Activated CD8-positive, alpha-beta T cell treated with anti-CD3 and anti-CD28 coated beads for 36 hours (primary cell): ENCODE results near the gene DMRTC2. TPM values are rescaled to one million over a fixed set of nuclear protein-coding genes. Genes with fewer than 3 reads are reported as not detected.

Source experiments
- ATAC-seq: fragments of 200-7000 bp; cut with Tn5 transposase; one replicate; pipeline ENCODE4 v1.10.0; 2021; ENCODE audit warnings: mild to moderate bottlenecking, moderate library complexity
- CTCF ChIA-PET: fragments of 350-600 bp; sonication (Branson Sonifier 250); formaldehyde crosslinking; loops from one replicate; lab custom pipeline; 2021; ENCODE audit warnings: antibody characterized with exemption; lab: Charles Lee
- POLR2A ChIA-PET: fragments of 350-600 bp; sonication (Branson Sonifier 250); formaldehyde crosslinking; loops from one replicate; lab custom pipeline; 2021; ENCODE audit warnings: antibody characterized with exemption; lab: Charles Lee
- DNase-seq: peaks from one replicate; pipeline ENCODE4 v3.0.0-alpha.2; 2020
- H3K27ac Mint-ChIP-seq: one replicate; pipeline ENCODE4 v1.8.0; 2021; ENCODE audit warnings: mild to moderate bottlenecking, mixed read lengths
- H3K27me3 Mint-ChIP-seq: one replicate; pipeline ENCODE4 v1.8.0; 2021; ENCODE audit warnings: mixed read lengths
- H3K36me3 Mint-ChIP-seq: one replicate; pipeline ENCODE4 v1.8.0; 2021; ENCODE audit warnings: low read depth, mixed read lengths
- H3K4me1 Mint-ChIP-seq: one replicate; pipeline ENCODE4 v1.8.0; 2021; ENCODE audit warnings: low read depth, mixed read lengths
- H3K4me3 Mint-ChIP-seq: one replicate; pipeline ENCODE4 v1.8.0; 2021; ENCODE audit warnings: mild to moderate bottlenecking, moderate library complexity, mixed read lengths
- H3K9me3 Mint-ChIP-seq: one replicate; pipeline ENCODE4 v1.8.0; 2021; ENCODE audit warnings: mixed read lengths
- CTCF ChIP-seq: fragments of 200-600 bp; IDR thresholded peaks from one replicate; pipeline ENCODE4 v1.8.0; 2022; ENCODE audit warnings: antibody characterized with exemption, mild to moderate bottlenecking
- intact Hi-C: fragments of 100-400 bp; cut with micrococcal nuclease; formaldehyde crosslinking; loops from one replicate; pipeline ENCODE4 v1.10.0; 2022
- total RNA-seq, 2 experiments: library from RNA; stranded (reverse); gene quantifications; one replicate each; pipeline ENCODE4 v1.2.3, GENCODE V29; 2021

DMRTC2 gene
- total RNA-seq, 2 experiments from 2014 or later, result not detected

GRCh38 chr19:41853344-41853743, 8.5 kb downstream of the DMRTC2 start:
- Mint-ChIP-seq H3K36me3 (no peaks in the 10 kb centered on the region), H3K4me1 (no peaks in the 10 kb centered on the region), H3K9me3 (no peaks in the 10 kb centered on the region), H3K4me3 (no peak overlapping the region), H3K27ac (no peak overlapping the region), H3K27me3 (no peaks in the 10 kb centered on the region)
- intact Hi-C loops, result no loop called here
- ChIA-PET CTCF (interaction anchor here (1.1 to 3.7 kb wide), 5 partner anchors 16 to 60 kb away, joined by 5 to 10 read pairs (median 6); no protein-coding TSS in a partner anchor), POLR2A (no interaction called here)
- ATAC-seq, result no peak
- no peak for DNase-seq
- no peak for TF ChIP-seq CTCF

GRCh38 chr19:41853768-41854167, 8.9 kb downstream of the DMRTC2 start:
- no peaks in the 10 kb centered on the region for H3K9me3 Mint-ChIP-seq
- TF ChIP-seq CTCF, result no peak
- DNase-seq (no peak), ATAC-seq (no peak)
- H3K36me3 Mint-ChIP-seq, result no peaks in the 10 kb centered on the region
- no peaks in the 10 kb centered on the region for H3K27me3 Mint-ChIP-seq
- no peak overlapping the region for H3K27ac Mint-ChIP-seq
- ChIA-PET POLR2A (no interaction called here), CTCF (interaction anchor here (1.1 to 3.7 kb wide), 3 partner anchors 17 to 59 kb away, joined by 5 to 9 read pairs (median 6); no protein-coding TSS in a partner anchor)
- H3K4me3 Mint-ChIP-seq, result no peak overlapping the region
- no peaks in the 10 kb centered on the region for H3K4me1 Mint-ChIP-seq
- intact Hi-C loops, result no loop called here

- H3K4me1 Mint-ChIP-seq, result peaks cover 33% of the 10 kb centered on the region
- H3K4me3 Mint-ChIP-seq, result peak overlapping the region; percentile 83
- peak overlapping the region; percentile 96 for H3K27ac Mint-ChIP-seq
- ChIA-PET CTCF (interaction anchor here (0.6 to 4.2 kb wide), 13 partner anchors 8 to 262 kb away, joined by 3 to 48 read pairs (median 5); partner anchors contain the start of gene RABAC1), POLR2A (interaction anchor here (0.7 to 7.5 kb wide), 20 partner anchors 8 to 383 kb away, joined by 3 to 169 read pairs (median 8); partner anchors contain the start of genes ARHGEF1, CD79A, ERFL and RABAC1)
- peaks cover 36% of the 10 kb centered on the region for H3K36me3 Mint-ChIP-seq
- H3K9me3 Mint-ChIP-seq, result no peaks in the 10 kb centered on the region
- DNase-seq (no peak), ATAC-seq (no peak)
- no peaks in the 10 kb centered on the region for H3K27me3 Mint-ChIP-seq
- intact Hi-C loops, result no loop called here
- no peak for TF ChIP-seq CTCF
Measured at GRCh38 chr19:41859213-41859617, 14.4 kb downstream of the DMRTC2 start.

- ATAC-seq, result peak; percentile 90
- CTCF ChIA-PET, result interaction anchor here (0.9 to 4.2 kb wide), 15 partner anchors 9 to 263 kb away, joined by 3 to 48 read pairs (median 4); partner anchors contain the start of gene RABAC1
Measured at GRCh38 chr19:41859618-41860418, 15.0 kb downstream of the DMRTC2 start, which contains the start of gene RPS19. Gene RPS19, plus strand, starts transcription at chr19:41860255. Its CDS starts 520 bp downstream, at chr19:41860775.

More at GRCh38 chr19:41859618-41860418, 15.0 kb downstream of the DMRTC2 start, which contains the start of gene RPS19:
- Mint-ChIP-seq H3K4me1 (peaks cover 39% of the 10 kb centered on the region), H3K27me3 (no peaks in the 10 kb centered on the region), H3K36me3 (peaks cover 42% of the 10 kb centered on the region), H3K4me3 (peak within 1 kb of the TSS; percentile 83), H3K27ac (peak within 1 kb of the TSS; percentile 96), H3K9me3 (no peaks in the 10 kb centered on the region)
- POLR2A ChIA-PET, result interaction anchor here (0.6 to 7.5 kb wide), 32 partner anchors 9 to 597 kb away, joined by 3 to 169 read pairs (median 4); partner anchors contain the start of genes ARHGEF1, CD79A, DMAC2 and ERFL
- TF ChIP-seq CTCF, result peak; percentile 65
- intact Hi-C loops, result no loop called here
- peak; percentile 98 for DNase-seq
